ENCODE results near the gene PCSK7.

PCSK7 gene

GRCh38 chr11:117172724-117173421 is 59.0 kb downstream of the PCSK7 start:
- TF ChIP-seq, protein P1, sequence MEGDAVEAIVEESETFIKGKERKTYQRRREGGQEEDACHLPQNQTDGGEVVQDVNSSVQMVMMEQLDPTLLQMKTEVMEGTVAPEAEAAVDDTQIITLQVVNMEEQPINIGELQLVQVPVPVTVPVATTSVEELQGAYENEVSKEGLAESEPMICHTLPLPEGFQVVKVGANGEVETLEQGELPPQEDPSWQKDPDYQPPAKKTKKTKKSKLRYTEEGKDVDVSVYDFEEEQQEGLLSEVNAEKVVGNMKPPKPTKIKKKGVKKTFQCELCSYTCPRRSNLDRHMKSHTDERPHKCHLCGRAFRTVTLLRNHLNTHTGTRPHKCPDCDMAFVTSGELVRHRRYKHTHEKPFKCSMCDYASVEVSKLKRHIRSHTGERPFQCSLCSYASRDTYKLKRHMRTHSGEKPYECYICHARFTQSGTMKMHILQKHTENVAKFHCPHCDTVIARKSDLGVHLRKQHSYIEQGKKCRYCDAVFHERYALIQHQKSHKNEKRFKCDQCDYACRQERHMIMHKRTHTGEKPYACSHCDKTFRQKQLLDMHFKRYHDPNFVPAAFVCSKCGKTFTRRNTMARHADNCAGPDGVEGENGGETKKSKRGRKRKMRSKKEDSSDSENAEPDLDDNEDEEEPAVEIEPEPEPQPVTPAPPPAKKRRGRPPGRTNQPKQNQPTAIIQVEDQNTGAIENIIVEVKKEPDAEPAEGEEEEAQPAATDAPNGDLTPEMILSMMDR (conservative IDR thresholded peaks at IDR 0.05) = no peak
- no peak for TF ChIP-seq ZFX (IDR thresholded peaks at IDR 0.05)
- no peak overlapping the region for H3K27ac ChIP-seq

DNA sequence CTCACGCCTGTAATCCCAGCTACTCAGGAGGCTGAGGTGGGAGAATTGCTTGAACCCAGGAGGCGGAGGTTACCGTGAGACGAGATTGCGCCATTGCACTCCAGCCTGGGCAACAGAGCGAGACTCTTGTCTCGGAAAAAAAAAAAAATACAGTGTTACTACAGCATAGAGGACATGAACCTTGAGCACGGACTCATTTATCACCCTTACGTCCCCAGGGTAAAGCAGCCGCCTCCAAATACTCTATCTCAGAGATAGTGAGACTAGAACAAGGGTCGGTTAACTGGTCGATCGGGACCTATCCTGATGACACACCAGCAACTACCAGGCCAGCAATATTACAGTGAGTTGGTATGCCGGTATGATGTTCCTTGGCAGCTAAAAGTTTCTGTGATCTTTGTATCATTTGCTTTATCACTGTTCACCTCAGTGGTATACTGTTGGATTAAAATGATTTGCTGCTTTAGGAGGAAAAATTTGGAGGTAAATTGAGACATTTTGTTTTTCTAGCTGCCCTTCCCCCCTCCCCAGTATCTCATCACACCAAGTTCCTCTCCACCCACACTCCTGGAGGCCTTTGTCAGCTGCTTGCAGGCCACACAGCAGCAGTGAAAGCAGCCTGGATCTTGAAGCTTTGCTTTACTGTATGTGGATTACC is 60.3 kb downstream of the PCSK7 start:
- no peak for TF ChIP-seq ZFX (IDR thresholded peaks at IDR 0.05)
- TF ChIP-seq, protein P1 (conservative IDR thresholded peaks at IDR 0.05) = no peak
- no peak overlapping the region for H3K27ac ChIP-seq

DNA sequence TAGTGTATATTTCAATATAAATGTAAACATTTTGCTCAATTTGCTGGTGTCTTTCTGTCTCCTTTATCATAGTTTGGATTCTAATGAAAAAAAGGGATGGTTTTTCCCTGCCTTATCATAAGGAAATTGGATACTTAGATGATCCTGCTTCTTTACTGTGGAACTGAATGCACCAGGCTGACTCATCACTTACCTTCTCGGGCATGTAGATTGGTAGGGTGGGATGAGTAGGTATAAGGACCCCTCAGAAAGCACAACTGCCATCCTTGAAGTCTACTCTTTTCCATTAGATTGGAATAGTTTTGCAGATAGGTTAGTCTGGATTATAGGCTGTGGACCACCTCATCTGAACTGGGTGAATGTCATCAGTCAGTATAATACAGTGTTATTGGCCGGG is 60.9 kb downstream of the PCSK7 start:
- TF ChIP-seq ZFX (IDR thresholded peaks at IDR 0.05) = no peak

DNA sequence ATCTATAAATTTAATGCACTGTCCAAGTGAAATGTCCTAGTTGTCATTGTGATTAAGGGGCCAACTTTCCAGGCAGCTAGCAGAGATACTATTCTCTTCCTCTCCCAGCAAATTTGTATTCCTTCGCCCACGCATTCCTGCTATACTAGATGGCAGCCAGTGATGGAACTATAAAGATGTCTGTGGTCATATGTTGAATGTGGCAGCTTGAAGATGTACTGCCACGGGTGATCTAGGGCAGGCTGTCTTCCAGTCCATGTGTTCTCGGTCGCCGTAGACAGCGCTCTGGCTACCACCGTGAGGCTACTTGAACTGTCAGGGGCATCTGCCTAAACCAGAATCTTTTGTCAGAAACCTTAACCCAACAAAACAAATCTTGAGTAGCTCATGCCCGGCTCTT is 61.7 kb downstream of the PCSK7 start:
- H3K27ac ChIP-seq = no peak overlapping the region
- TF ChIP-seq ZFX (IDR thresholded peaks at IDR 0.05) = no peak
- TF ChIP-seq, protein P1 (conservative IDR thresholded peaks at IDR 0.05) = no peak

More for the DNA sequence above, 60.9 kb downstream of the PCSK7 start:
- no peak overlapping the region for H3K27ac ChIP-seq

DNA sequence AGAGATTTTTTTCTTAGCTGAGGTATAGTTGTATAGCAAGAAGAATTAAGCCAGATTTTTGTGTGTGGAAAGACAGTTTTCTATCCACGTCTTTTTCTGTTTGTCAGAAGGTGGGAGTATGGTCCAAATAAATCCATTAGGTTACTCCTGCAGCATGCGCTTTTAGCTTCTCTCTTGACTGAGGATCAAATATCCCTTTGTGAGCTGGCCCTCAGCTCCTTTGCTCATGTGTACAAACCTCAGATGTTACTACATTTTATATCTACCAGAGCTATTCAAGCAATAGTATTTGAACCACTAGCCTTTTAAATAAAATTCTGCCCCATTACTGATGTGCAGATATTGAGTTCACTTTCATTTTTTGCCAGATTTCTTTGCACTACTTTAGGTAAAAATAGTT is 62.1 kb downstream of the PCSK7 start:
- no peak overlapping the region for H3K27ac ChIP-seq

DNA sequence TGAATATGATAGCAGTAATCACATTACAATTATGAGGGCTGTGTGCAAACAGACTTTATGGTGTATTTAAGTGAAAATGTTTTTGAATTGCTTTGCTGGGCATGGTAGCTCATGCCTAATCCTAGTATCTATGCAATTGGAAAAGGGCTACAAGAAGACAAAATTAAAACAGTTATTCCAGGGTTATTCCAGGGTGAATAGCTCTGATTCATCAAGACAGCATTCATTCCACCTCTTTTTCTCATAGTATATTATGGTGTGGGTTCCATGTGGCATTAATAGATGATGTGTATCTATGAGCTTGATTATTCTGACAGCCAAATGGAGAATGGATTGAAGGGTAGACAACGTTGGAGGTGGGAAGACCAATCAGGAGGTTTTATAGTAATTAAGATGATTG is 65.4 kb downstream of the PCSK7 start:
- no peak overlapping the region for H3K27ac ChIP-seq
- TF ChIP-seq, protein P1 (conservative IDR thresholded peaks at IDR 0.05) = no peak
- no peak for TF ChIP-seq ZFX (IDR thresholded peaks at IDR 0.05)

More for the DNA sequence above, 62.1 kb downstream of the PCSK7 start:
- no peak for TF ChIP-seq ZFX (IDR thresholded peaks at IDR 0.05)
- TF ChIP-seq, protein P1 (conservative IDR thresholded peaks at IDR 0.05) = no peak

DNA sequence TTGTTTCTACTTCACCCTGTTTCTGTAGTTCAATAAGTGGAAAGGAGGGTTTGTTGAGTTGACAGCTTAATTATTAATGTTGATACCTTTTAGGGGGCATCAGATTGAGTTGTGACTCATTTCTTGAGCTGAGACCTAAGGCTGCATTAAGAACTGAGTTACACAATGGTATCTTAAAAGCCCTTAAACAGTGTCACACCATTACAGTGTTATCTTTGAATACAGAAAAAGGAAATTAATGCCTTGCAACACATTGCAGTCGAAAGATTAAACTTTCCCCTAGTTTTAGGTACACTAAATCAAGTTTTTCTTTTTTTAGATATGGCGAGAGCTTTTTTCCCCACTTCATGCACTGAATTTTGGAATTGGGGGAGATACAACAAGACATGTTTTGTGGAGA is 71.0 kb downstream of the PCSK7 start:
- no peak overlapping the region for H3K27ac ChIP-seq
- TF ChIP-seq ZFX (IDR thresholded peaks at IDR 0.05) = no peak
- TF ChIP-seq, protein P1 (conservative IDR thresholded peaks at IDR 0.05) = no peak
